NCI-H82 treated with DMSO at 0.1 percent for 48 hours (cell line): ENCODE measurements around the gene OR13C4.
A peak's percentile ranks its signal among the peaks of the same experiment; 100 is the strongest.
"Not testable (repeated sequence)": the region's sequence is repeated elsewhere in the genome, so short reads cannot be mapped to it uniquely, and the experiment has no call there.

Experiments
- DNase-seq: peaks from one replicate; lab custom pipeline; 2025; ENCODE audit not compliant: unreplicated experiment; lab: John Stamatoyannopoulos, UW

OR13C4 gene

DNA sequence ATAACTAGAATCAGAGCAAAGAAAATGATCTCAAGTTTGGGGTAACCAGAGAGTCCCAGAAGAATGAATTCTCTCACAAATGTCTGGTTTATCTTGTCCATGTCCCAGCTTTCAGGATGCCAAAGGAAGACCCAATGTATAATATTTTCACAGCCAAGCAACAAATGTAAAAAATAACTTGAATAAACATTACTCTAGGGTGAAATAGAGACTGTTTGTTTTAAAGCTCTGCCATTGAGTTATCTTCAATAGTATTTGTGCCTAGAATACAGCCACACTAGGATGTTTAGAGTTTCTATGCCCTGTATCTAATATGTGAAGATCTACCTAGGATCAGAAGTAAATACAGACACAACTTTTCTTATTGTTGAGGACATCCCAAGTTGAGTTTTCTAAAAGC is at the start of gene OR13C4:
OR13C4 (minus strand) TSS at position 101 of the 400 bp plus-strand sequence; CDS start at position 101, 0 bp downstream.
- DNase-seq, result no peak

DNA sequence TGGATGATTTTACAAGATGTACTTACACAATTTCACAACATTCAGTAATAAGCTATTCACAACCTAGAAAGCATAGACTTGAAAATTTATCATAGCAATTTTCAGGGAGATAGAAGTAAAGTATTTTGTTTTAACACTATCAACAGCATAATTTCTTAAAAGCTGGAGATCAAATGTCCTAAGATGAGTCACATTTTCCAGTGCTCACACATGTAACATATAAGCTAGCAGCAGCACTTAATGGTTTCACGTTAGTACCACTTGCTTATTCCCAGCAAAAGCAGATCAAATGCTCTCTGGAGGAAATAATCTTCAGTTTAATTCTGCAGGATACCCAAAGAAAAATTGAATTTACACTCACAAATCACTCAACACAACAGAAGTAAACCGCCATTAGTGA is 48.4 kb upstream of the OR13C4 start:
- DNase-seq, result no peak

DNA sequence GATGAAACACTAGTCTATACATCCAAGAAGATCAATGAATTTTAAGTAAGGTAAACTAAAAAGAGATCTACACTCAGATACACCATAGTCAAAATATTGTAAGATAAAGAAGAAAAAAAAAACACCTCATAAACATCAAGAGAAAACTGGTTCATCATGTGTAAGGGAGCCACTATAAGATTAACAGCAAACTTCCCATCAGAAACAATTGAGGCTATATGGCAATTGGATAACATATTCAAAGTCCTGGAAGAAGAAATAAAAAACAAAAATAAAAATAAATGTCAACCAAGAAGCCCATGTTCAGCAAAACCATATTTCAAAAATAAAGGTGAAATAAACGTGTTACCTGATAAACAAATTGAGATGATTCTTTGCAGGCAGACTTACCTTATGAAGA is 45.6 kb upstream of the OR13C4 start:
- DNase-seq, result no peak

DNA sequence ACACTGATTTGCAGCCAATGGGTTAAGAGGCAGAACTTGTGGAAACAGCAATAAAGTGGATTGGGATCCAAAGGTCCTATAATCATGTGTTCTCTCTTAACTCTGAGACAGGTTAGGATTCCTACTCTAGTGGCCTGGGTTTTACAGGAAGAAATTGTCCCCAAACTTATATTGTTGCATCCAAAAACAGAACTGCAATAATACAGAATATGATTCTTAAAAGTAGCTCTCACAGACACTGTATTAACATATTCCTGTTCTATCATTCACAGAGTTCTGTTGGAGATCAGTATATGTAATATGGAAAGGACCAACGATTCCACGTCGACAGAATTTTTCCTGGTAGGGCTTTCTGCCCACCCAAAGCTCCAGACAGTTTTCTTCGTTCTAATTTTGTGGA is 41.9 kb upstream of the OR13C4 start, which contains the start of gene OR13C8:
OR13C8 (plus strand) TSS at position 301 of the 400 bp plus-strand sequence; CDS start at position 301, 0 bp downstream.
- DNase-seq, result no peak

DNA sequence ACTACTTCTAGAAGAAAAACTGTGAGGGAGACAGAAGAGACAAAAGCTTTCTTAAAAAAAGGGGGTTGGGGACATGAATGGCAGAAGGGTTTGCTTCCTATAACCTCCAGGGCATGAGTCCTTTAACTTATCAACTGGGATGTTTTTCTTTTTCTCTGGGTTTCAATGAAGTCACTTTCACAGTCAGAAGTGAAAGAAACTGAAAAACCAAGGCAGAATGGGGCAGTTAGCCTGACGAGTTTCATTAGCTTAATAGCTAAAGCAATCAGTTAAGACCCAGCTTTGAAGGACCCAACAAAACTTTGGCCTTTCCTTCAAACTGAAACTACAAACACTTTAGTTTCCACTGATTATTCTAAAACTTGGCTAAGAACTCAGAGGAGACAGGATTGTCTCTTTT is 37.3 kb upstream of the OR13C4 start:
- no peak for DNase-seq

DNA sequence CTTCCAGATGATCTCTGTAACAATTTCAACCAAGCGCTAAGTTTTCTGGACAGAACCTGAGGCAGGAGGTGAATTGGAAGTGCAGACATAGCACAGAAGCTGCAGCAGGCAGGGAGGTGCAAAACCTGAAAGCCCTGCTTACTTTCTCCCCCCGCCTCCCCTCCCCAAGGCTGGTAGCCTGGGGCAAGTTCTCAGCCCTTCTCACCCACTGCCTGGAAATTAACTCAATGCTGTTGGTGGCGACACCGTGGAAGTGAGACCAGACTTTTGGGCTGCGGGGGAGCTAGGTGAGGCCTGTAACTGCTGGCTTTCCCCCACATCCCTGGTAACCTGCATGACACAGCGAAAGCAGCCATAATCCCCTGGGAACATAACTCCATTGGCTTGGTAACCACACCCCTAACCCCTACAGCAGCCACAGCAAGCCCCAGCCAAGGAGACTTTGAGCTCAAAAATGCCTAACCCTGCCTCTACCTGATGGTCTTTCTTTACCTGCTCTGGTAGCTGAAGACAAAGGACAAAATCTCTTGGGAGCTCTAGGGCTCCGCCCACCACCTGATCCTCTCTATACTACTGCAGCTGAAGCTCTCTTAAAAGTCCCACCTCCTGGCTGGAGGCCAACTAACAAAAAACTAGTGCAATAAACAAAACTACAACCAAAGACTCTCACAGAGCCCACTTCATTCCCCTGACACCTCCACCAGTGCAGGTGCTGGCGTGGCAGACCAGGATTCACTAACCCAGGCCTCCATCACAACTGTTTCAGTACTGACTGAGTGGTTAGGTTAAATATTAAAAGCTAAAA is 30.0 kb upstream of the OR13C4 start:
- DNase-seq, result no peak

DNA sequence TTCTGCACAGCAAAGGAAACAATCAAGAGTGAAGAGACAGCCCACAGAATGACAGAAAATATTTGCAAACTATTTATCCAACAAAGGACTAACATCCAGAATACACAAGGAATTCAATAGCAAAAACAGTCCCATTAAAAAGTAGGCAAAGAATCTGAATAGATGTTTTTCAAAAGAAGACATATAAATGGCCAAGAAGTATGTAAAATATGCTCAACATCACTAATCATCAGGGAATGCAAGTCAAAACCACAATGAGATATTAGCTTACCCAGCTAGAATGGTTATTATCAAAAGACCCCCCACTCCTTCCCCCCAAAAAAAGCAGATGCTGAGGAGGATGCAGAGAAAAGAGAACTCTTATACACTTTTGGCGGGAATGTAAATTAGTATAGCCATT is 28.5 kb upstream of the OR13C4 start:
- no peak for DNase-seq

DNA sequence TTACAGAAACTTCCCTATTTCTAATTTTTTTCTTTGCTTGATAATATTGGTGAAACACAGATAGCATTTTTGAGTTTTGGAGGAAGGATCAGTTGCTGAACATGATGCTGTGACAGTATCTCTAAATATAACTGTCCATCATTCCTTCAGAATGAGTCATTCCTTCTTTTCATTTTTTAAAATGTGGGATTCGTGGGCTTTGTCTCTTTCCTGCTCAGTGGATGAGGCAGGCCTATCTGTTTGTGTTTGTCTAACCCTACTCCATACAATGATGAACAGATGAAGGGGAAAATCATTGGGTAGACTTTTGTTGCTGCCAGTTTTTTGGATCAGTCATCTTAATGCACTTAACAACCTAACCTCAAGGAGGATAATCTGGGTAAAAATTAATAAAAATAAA is 26.3 kb upstream of the OR13C4 start:
- DNase-seq, result no peak

DNA sequence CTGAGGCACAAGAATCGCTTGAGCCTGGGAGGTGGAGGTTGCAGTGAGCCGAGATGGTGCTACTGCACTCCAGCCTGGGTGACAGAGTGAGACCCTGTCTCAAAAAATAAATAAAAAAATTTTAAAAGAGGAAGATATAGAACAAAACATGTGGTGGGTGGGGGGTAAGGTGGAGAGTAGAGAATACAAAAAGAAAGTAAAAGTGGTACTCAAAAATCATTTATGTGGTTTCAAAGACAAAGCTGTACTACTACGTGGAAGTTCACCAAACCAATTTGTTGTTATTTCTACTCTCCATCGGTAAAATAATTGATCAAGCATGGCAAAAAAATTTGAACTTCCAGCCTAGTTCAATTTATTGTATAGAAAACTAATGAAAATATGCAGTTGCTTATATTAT is 17.6 kb upstream of the OR13C4 start:
- DNase-seq, result no peak

DNA sequence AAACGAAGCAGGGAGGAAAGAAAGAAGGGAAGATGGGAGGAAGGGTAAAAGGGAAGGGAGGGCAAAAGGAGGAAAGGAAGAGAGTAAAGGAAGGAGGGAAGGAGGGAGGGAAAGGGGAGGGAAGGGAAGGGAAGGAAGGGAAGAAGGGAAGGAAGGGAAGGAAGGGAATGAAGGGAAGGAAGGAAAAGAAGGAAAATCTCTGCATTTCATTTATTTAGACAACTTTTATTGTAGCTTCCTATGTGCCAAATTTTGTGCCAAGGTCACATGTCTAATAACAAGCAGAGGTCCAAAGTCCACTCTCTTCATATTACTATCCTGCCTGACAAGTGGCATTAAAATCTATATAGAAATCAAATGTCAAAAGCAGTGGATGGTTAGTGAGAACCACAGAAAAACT is 12.3 kb upstream of the OR13C4 start:
- DNase-seq, result no peak

DNA sequence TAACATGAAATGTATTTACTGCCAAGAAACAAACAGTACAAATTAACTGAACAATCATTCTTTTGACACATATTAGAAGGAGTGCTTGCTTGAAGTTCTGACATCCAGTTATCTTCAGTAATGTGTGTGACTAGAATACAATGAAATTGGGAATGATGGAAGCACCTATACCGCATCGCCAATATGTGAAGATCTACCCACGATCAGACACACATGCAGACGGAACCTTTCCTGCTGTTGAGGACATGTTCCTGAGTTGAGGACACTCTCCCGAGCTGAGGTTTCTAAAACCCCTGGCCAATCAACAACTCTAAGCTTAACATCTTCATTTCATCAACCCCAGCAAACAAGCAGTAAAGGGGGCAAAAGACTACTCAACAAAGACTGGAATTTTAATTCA is 9.7 kb upstream of the OR13C4 start, which contains the start of gene OR13C3:
OR13C3 (minus strand) TSS at position 101 of the 400 bp plus-strand sequence. CDS start 133 bp downstream, outside the sequence.
- DNase-seq, result no peak

DNA sequence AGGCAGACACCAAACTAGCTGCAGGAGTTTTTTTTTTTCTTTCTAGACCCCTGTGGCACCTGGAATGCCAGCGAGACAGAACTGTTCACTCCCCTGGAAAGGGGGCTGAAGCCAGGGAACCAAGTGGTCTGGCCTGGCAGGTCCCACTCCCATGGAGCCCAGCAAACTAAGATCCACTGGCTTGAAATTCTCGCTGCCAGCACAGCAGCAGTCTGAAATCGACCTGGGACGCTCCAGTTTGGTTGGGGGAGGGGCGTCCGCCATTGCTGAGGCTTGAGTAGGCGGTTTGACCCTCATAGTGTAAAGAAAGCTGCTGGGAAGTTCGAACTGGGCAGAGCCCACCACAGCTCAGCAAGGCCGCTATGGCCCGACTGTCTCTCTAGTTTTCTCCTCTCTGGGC is 6.8 kb downstream of the OR13C4 start:
- DNase-seq, result not testable (repeated sequence)

DNA sequence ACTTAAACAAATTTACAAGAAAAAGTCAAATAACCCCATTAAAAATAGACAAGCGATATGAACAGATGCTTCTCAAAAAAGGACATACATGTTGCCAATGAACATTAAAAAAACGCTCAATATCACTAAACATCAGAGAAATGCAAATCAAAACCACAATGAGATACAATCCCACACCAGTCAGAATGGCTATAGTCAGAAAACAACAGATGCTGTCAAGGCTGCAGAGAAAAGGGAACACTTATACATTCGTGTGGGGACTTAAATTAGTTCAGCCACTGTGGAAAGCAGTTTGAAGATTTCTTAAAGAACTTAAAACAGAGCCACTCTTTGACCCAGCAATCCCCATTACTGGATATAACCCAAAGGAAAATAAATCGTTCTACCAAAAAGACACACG is 12.1 kb downstream of the OR13C4 start:
- DNase-seq, result no peak

DNA sequence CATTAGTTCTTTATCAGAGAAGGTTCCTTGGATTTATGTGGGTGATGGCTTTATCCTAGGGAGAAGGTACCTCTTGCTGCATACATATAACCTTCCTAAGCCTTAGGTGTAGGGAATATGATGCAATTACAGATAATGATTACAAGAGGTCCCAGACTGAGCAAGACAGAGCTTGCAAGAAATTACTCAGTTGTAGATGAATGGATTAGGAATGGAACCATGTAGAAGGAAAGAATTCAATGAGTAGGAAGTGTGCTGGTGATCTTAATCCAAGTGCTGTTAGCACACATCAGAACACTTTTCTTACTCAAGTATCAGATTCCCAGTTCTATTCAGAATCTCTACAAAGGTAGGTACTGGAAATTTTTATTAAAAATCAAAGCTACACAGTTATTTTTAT is 20.4 kb downstream of the OR13C4 start:
- no peak for DNase-seq

DNA sequence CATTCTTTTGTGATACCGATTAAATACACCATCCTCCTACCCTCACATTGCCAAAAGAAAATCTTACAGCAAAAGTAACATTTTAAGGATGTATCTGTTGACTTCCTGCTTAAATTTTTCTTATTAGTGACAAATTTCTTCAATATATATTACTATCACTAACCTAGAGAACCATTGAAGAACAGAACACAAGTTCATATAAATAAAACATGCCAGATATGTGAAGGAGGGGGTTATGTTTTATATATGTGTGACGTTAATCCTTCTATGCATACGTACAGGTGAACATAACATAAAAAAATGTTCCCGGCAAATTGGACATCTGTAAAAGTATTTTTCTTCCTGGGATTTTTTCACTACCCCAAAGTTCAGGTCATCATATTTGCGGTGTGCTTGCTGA is 23.0 kb downstream of the OR13C4 start, which contains the start of gene OR13F1:
OR13F1 (plus strand) TSS at position 301 of the 400 bp plus-strand sequence; CDS start at position 301, 0 bp downstream.
- DNase-seq, result no peak

DNA sequence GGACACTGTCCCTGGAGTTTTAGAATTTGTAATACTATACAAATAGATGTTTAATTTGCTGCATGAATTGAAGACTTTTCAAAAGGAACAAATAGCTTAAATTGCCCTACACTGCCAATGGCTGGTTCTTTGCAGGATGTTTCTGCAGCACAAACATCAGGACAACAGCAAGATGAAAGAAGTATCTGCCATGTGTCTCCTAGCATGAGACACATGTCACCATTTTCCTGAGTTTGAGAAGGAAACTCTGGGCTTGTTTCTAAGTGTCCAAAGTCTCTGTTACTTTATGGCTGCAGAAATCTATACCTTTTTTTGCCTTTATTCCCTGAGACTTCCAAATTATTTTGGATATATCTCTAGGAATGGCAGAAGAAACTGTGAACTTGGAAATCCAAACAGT is 23.6 kb downstream of the OR13C4 start:
- DNase-seq, result no peak

DNA sequence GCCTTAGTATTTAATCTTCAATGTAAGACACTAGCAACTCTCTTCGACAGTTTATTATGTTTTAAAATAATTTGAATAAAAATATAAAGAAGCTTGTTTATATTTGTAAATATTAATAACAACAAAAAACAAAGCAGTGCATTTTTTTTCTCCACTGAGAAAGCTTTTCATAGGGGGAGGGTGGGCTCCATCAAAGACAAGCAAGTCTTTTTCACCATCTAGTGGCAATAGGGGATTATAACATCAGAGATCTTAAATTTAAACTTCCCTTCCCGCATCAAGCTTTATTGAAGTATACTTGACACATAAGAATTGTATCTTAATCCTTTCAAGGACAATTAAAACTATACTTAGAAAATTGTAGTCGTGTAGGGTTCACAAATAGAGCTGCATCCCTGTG is 32.2 kb downstream of the OR13C4 start:
- peak; percentile 10 for DNase-seq

DNA sequence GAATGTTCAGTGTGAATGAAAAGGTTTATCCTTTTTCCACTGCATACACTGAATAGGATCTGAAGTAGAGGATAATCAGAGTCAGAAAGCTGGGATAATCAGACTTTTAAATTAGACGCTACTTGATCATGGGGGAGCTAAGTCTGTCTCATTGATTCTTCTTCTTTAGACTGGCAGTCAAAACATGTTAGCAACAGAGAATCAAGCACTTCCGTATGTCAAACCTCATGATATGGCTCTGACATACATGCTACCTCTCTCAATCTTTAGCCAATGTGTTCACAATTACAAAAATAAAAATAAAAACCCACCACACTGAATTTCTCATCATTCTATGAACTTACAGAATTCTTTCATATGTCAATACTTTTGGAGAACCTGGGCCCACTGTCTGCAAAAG is 42.0 kb downstream of the OR13C4 start:
- no peak for DNase-seq

DNA sequence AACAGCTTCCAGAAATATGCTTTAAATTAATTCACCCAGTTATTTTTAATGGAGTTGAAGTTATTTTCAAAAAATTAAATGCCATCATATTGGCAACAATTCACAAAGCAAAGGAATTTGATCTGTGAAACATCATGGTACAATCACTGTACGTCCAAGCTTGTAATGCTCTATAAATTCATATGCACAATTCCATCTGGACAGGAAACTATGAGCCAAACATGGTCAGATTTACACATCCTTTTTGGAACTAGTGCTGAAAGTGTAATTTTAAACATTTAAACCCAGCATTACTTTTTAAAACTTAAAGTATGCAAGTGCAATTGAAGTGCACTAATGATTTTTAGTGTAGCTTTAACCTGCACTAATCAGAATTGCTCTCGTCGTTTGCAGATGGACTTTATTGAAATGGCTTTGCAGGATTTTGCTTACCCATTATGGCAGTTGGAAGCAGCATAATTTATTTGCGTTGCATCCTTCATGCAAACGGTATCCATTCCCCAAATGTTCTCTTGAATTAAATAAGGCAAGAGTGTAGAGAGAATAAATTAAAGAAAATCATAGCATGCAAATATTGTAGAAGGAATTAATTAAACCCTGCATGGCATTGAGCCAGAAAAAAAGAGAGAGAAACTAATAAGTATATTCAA is 44.0 kb downstream of the OR13C4 start:
- no peak for DNase-seq
